K562 (cell line): ENCODE measurements around the gene CEP76. TPM values are rescaled to one million over a fixed set of nuclear protein-coding genes. Genes with fewer than 3 reads are reported as not detected.
A peak's percentile ranks its signal among the peaks of the same experiment; 100 is the strongest.

Experiments used
- ETV1 ChIP-seq: fragments of 450-650 bp; conservative IDR thresholded peaks from 2 replicates; pipeline ENCODE4 v1.6.1; 2016; ENCODE audit warnings: missing genetic modification characterization, control low read depth, low read depth, missing compliant biosample characterization
- FOSL1 ChIP-seq: fragments of 200-800 bp; sonication (Bioruptor generic); conservative IDR thresholded peaks from 2 replicates; pipeline ENCODE4 v1.6.1; 2016; ENCODE audit warnings: missing genetic modification characterization, missing compliant biosample characterization
- FOXP1 ChIP-seq: sonication (generic); formaldehyde crosslinking; IDR thresholded peaks from 2 replicates; pipeline ENCODE4 v1.8.0; 2022; ENCODE audit warnings: mild to moderate bottlenecking, missing genetic modification reagents
- FUS ChIP-seq: fragments of 200-400 bp; formaldehyde crosslinking; optimal IDR thresholded peaks from 2 replicates; pipeline ENCODE3; 2017; ENCODE audit warnings: low read depth, low read length
- KDM5B ChIP-seq: fragments of 200-600 bp; sonication (generic); IDR thresholded peaks from 2 replicates; pipeline ENCODE4 v1.6.1; 2012; ENCODE audit warnings: low read depth, mild to moderate bottlenecking, moderate library complexity, low read length, control low read depth, inconsistent platforms; ENCODE audit not compliant: insufficient replicate concordance
- NFYB ChIP-seq: IDR thresholded peaks from 2 replicates; pipeline ENCODE4 v1.6.1; 2011; ENCODE audit warnings: mild to moderate bottlenecking, moderate library complexity; ENCODE audit not compliant: insufficient read length; ENCODE audit errors: extremely low read depth
- NR1H2 ChIP-seq: sonication (generic); formaldehyde crosslinking; IDR thresholded peaks from 2 replicates; pipeline ENCODE4 v1.4.0; 2020; ENCODE audit warnings: mild to moderate bottlenecking, missing genetic modification reagents
- PTBP1 ChIP-seq: fragments of 200-400 bp; formaldehyde crosslinking; IDR thresholded peaks from 2 replicates; pipeline ENCODE4 v1.6.1; 2017; ENCODE audit warnings: low read depth, low read length
- RFX1 ChIP-seq: fragments of 450-650 bp; IDR thresholded peaks from 2 replicates; pipeline ENCODE4 v1.6.1; 2016; ENCODE audit warnings: mild to moderate bottlenecking, moderate library complexity
- SREBF1 ChIP-seq: fragments of 150-350 bp; IDR thresholded peaks from 2 replicates; pipeline ENCODE4 v1.6.1; 2014; ENCODE audit warnings: antibody characterized with exemption, low read depth, low read length, borderline replicate concordance
- TCF7L2 ChIP-seq: fragments of 150-350 bp; IDR thresholded peaks from 2 replicates; pipeline ENCODE4 v1.6.1; 2016; ENCODE audit warnings: low read depth, mild to moderate bottlenecking, low read length, moderate library complexity
- U2AF1 ChIP-seq: fragments of 200-400 bp; formaldehyde crosslinking; optimal IDR thresholded peaks from 2 replicates; pipeline ENCODE3; 2017; ENCODE audit warnings: mild to moderate bottlenecking, low read depth, low read length, moderate library complexity
- ZNF324 ChIP-seq: fragments of 250-450 bp; sonication (Bioruptor Pico); IDR thresholded peaks from 2 replicates; pipeline ENCODE4 v1.4.0; 2020; ENCODE audit warnings: mild to moderate bottlenecking
- polyA plus RNA-seq, 8 experiments: library from polyadenylated mRNA; depleted of rRNA in 4 of 8; stranded (reverse) in 5 of 8; unstranded in 3 of 8; fragments of >200 nt; fragmentation: Nextera tagmentation in 2 of 8; fragmentation: Illumina TruSeq in 1 of 8; extraction: Ambion mirVana in 2 of 8; extraction: Trizol in 1 of 8; gene quantifications; 2 replicates each; pipeline versions ENCODE4 v1.2.1 to v1.2.3, GENCODE V29; 2011 to 2014; ENCODE audit warnings: inconsistent platforms in 1 of 8, missing spikeins in 1 of 8
- total RNA-seq, 7 experiments: library from RNA; depleted of rRNA in 6 of 7; stranded (reverse); fragments of >200 nt in 6 of 7; fragmentation: Illumina TruSeq in 2 of 7; extraction: Trizol in 2 of 7; gene quantifications; 2 replicates each; pipeline versions ENCODE4 v1.2.1 to v1.2.3, GENCODE V29; 2011 to 2021; ENCODE audit warnings: low replicate concordance in 1 of 7
- TF ChIP-seq, protein P1 (sequence below): fragments of 450-650 bp; formaldehyde crosslinking; IDR thresholded peaks from 2 replicates; pipeline ENCODE4 v1.4.0; 2020; ENCODE audit warnings: mild to moderate bottlenecking
- TF ChIP-seq, protein P2 (sequence below): sonication (generic); formaldehyde crosslinking; IDR thresholded peaks from 2 replicates; pipeline ENCODE4 v1.9.0; 2022; ENCODE audit warnings: mild to moderate bottlenecking, missing genetic modification reagents
- TF ChIP-seq, protein P3 (sequence below), 2 experiments: fragments of 450-650 bp; IDR thresholded peaks; 2 replicates each; pipeline ENCODE4 v1.6.1; 2016
- TF ChIP-seq, protein P4 (sequence below): fragments of 250-450 bp; sonication (Bioruptor Pico); IDR thresholded peaks from 2 replicates; pipeline ENCODE4 v1.4.0; 2020

The CEP76 gene
- total and polyA plus RNA-seq, 9 of the 15 experiments (the other 6 are each of a cell fraction or from before 2014, with no cell fraction given) = 5.3 to 27.3 (median 19.3) TPM

DNA sequence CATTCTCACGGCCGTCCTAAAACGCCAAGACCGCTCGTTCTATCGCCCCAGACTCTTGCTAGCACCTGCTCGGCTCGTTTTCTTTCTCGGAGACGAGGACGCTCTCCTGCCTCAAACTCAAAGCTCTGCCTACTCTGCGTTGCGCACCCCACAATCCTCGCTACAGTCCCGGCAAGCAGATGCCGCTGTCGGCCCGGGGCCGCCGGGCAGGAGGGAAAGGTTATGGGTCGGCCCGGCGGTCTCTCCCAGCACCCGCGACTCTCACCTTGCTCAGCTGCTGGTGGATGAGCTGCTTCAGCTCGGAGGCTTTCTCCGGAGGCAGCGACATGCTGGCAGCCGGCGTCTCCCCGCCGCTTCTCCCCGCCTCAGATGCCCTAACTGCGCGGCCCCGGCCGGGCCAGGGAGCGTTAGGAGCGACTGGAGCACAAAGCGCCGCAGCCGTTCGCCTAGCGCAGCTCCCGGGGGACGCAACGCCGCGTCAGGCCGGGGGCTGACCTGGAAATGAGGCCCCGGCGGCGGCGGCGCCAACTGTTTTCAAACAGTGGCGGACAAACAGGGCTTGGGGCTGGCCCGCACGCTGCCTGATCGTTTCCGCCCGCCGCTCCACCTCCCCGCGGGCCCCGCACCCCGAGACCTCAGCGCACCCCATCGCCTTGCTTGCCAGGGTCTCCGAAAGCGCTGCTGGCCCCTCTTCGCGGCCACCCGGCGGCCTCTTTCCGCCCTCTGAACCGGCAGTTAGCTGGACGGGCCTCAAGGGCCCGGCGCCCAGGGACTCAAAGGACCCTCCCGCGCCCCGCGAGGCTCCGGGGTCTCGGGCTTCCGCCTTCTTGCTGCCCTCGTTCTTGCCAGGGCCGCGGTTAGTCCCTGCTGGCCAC, at the start of gene CEP76, which contains the start of gene PSMG2 (continued):
- TF ChIP-seq SREBF1 (no peak), RFX1 (no peak), U2AF1 (peak; percentile 97), TCF7L2 (no peak), FOSL1 (peak; percentile 47; the same call in 1 of the 2 replicates), FOXP1 (CRISPR knock-in tag) (no peak), ETV1 (tag) (0 out of 2 replicates have a peak, but pooled peaks have one; percentile 35), FUS (peak; percentile 44), NR1H2 (CRISPR knock-in tag) (no peak), KDM5B (peak; percentile 94), PTBP1 (no peak), NFYB (no peak), ZNF324 (CRISPR knock-in tag) (no peak)
- TF ChIP-seq, protein P1, sequence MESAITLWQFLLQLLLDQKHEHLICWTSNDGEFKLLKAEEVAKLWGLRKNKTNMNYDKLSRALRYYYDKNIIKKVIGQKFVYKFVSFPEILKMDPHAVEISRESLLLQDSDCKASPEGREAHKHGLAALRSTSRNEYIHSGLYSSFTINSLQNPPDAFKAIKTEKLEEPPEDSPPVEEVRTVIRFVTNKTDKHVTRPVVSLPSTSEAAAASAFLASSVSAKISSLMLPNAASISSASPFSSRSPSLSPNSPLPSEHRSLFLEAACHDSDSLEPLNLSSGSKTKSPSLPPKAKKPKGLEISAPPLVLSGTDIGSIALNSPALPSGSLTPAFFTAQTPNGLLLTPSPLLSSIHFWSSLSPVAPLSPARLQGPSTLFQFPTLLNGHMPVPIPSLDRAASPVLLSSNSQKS (CRISPR knock-in tag) = no peak
- TF ChIP-seq, protein P2, sequence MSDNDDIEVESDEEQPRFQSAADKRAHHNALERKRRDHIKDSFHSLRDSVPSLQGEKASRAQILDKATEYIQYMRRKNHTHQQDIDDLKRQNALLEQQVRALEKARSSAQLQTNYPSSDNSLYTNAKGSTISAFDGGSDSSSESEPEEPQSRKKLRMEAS (CRISPR knock-in tag) = peak; percentile 32; the same call in 1 of the 2 replicates
- TF ChIP-seq, protein P3, sequence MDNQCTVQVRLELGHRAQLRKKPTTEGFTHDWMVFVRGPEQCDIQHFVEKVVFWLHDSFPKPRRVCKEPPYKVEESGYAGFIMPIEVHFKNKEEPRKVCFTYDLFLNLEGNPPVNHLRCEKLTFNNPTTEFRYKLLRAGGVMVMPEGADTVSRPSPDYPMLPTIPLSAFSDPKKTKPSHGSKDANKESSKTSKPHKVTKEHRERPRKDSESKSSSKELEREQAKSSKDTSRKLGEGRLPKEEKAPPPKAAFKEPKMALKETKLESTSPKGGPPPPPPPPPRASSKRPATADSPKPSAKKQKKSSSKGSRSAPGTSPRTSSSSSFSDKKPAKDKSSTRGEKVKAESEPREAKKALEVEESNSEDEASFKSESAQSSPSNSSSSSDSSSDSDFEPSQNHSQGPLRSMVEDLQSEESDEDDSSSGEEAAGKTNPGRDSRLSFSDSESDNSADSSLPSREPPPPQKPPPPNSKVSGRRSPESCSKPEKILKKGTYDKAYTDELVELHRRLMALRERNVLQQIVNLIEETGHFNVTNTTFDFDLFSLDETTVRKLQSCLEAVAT (IDR thresholded peaks at IDR 0.05) = peak in 1 of 2 experiments; percentile 49; a peak in 1 of 4 replicates
- TF ChIP-seq, protein P4, sequence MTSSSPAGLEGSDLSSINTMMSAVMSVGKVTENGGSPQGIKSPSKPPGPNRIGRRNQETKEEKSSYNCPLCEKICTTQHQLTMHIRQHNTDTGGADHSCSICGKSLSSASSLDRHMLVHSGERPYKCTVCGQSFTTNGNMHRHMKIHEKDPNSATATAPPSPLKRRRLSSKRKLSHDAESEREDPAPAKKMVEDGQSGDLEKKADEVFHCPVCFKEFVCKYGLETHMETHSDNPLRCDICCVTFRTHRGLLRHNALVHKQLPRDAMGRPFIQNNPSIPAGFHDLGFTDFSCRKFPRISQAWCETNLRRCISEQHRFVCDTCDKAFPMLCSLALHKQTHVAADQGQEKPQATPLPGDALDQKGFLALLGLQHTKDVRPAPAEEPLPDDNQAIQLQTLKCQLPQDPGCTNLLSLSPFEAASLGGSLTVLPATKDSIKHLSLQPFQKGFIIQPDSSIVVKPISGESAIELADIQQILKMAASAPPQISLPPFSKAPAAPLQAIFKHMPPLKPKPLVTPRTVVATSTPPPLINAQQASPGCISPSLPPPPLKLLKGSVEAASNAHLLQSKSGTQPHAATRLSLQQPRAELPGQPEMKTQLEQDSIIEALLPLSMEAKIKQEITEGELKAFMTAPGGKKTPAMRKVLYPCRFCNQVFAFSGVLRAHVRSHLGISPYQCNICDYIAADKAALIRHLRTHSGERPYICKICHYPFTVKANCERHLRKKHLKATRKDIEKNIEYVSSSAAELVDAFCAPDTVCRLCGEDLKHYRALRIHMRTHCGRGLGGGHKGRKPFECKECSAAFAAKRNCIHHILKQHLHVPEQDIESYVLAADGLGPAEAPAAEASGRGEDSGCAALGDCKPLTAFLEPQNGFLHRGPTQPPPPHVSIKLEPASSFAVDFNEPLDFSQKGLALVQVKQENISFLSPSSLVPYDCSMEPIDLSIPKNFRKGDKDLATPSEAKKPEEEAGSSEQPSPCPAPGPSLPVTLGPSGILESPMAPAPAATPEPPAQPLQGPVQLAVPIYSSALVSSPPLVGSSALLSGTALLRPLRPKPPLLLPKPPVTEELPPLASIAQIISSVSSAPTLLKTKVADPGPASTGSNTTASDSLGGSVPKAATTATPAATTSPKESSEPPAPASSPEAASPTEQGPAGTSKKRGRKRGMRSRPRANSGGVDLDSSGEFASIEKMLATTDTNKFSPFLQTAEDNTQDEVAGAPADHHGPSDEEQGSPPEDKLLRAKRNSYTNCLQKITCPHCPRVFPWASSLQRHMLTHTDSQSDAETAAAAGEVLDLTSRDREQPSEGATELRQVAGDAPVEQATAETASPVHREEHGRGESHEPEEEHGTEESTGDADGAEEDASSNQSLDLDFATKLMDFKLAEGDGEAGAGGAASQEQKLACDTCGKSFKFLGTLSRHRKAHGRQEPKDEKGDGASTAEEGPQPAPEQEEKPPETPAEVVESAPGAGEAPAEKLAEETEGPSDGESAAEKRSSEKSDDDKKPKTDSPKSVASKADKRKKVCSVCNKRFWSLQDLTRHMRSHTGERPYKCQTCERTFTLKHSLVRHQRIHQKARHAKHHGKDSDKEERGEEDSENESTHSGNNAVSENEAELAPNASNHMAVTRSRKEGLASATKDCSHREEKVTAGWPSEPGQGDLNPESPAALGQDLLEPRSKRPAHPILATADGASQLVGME (CRISPR knock-in tag) = no peak
